NCI-H446 (cell line): ENCODE measurements around the gene GPR150.
"Not testable (repeated sequence)": the region's sequence is repeated elsewhere in the genome, so short reads cannot be mapped to it uniquely, and the experiment has no call there.

Experiments
- DNase-seq, 2 experiments: peaks; one replicate each; lab custom pipeline; 2025; lab: John Stamatoyannopoulos, UW

Gene GPR150

DNA sequence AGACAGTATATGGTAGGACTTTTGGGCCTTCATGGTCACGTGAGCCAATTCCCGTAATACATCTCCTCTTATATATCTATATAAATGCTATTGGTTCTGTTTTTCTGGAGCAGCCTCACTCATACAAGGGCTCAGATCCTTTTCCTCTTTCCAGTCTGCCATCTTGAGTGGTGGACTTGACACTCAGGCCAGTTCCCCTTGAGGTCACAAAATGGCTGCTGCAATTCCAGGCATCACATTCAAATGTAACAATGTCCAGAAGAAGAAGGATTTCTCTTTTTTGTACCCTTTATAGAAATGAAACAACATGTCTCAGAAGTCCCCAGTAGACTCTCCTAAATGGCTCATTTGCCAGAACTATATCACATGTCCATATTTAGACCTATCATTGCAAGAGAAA is 4.5 kb downstream of the GPR150 start:
- DNase-seq = no peak

- DNase-seq = no peak
Observed at GRCh38 chr5:95626701-95627100, 6.8 kb downstream of the GPR150 start.

DNA sequence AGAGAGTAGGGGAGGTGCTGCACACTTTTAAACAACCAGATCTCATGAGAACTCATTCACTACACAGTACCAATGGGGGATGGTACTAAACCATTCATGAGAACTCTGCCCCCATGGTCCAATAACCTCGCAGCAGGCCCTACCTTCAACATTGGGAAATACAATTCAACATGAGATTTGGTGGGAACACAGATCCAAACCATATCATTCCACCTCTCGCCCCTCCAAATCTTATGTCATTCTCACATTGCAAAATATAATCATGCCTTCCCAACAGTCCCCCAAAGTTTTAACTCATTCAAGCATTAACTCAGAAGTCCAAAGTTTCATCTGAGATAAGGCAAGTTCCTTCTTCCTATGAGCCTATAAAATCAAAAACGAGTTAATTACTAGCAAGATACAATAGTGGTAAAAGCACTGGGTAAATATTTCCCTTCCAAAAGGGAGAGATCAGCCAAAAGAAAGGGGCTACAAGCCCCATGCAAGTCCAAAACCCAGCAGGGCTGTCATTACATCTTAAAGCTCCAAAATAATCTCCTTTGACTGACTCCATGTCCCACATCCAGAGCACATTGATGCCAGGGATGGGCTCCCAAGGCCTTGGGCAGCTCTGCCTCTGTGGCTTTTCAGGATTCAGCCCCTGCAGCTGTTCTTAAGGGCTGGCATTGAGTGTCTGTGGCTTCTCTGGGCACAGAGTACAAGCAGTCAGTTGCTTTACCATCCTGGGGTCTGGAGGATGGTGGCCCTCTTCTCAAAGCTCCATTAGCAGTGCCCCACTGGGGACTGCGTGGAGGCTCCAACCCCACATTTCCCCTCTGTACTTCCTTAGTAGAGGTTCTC is 8.3 kb downstream of the GPR150 start:
- DNase-seq = no peak

GRCh38 chr5:95628933-95629332 is 9.0 kb downstream of the GPR150 start:
- no peak for DNase-seq

- DNase-seq = no peak
Observed at GRCh38 chr5:95630394-95630917, 10.6 kb downstream of the GPR150 start.

DNA sequence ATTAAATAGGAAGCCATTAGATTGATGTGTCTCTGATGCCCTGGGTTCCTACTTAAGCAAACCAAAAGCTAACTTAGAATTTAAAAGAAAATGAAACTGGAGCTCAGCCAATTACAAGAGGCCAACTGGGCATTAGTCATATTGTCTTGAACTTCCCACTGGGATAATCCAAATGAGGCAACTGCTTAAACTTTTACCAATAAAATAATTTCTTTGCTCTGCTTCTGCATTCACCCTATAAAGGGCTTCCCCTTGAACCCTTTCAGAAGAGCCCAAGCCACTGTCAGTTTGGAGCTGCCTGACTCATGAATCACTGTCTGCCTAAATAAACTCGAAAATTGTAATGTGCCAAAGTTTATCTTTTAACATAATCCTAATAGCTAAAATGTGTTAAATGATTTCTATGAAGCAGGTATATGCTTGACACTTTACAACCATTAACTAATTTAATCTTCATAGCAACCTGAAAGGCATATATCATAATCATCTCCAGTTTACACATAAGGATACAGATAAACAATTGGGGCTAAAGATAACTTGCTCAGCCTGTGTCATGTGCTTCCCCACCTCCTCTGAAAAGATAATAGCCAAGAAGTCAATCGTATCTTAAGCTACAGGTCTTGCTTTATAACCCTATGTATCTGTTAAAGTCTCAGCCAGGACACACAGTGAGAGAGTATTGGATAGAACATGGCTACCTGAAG is 11.5 kb downstream of the GPR150 start:
- peak in 1 of 2 experiments; percentile 11 for DNase-seq

DNA sequence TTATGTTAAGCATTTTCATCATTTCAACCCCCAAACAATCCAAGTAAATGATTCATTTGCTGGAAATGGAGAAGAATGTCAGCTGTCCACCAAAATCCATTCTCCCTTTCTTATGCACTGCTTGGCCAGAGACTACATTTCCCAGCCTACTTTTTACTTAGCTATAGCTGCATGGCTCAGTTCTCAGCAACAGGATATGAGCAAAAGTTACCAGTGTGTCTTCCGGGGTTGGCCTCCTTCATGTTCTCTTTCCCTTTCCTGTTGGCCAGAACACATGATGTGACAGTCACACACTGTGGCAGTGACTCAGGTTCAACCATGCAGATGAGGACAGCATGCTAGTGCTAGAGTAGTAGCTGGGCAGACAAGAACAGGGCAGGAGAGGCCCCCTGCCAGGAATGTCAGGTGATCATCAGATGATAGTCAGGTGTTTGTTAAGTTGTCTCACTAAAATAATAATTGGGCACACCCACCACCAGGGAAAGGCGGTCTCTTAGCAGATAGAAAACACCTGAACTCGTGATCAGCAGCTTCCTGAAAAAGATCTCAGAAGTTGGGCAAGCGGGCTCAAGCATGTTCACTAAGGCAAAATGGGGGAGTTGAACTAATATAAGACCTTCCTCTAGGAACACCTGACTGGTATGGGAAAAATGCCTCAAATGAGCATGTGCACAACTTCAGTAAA is 12.2 kb downstream of the GPR150 start:
- DNase-seq = no peak

DNA sequence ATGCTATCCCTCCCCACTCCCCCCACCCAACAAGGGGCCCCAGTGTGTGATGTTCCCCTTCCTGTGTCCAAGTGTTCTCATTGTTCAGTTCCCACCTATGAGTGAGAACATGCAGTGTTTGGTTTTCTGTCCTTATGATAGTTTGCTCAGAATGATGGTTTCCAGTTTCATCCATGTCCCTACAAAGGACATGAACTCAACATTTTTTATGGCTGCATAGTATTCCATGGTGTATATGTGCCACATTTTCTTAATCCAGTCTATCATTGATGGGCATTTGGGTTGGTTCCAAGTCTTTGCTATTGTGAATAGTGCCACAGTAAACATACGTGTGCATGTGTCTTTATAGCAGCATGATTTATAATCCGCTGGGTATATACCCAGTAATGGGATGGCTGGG is 13.1 kb downstream of the GPR150 start:
- not testable (repeated sequence) for DNase-seq

GRCh38 chr5:95633671-95634070 is 13.8 kb downstream of the GPR150 start:
- no peak for DNase-seq

- no peak for DNase-seq
Observed at GRCh38 chr5:95634081-95634480, 14.2 kb downstream of the GPR150 start.

DNA sequence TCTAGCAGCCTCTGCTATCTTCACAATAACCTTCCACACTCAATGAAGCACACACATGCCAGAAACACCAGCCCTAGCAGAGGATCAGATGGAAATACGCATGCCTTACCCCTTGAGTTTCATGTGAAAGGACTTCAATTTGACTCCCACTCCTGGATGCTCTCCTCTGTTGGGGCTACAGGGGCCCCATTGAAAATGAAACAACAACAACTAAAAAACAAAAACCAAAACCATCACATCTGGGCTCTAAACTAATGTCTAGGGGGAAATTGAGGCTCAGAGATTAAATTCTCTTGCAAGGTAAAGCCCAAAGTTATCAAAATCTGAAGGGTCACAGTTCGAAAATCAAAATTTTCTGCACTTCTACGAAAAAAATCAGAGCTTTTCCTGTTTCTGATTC is 18.7 kb downstream of the GPR150 start:
- DNase-seq = no peak

DNA sequence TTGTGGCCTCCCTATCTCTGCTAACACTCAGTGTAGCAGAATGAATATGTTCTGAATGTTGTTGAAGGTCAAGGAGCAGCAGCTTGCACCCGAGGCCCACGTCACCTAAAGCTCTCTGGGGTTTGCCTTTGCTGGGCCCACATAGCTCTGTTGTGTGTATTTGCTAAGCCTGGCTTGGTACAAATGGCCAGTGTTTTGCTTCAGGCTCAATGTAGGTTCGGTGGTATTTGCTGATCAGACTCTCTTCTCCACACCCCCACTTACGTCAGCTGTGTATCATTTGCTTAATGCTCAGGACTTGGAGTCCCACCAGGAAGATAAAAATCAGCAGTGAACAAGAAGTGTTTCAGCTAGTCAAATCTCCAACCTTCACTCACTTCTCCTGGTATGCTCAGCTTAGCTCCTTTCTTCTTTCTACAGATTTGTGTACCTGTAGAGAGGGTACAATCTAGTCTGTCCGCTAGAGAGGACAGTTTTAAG is 21.9 kb downstream of the GPR150 start:
- no peak for DNase-seq

GRCh38 chr5:95643152-95643551 is 23.3 kb downstream of the GPR150 start:
- no peak for DNase-seq

- peak; percentile 24 to 47 for DNase-seq
Observed at GRCh38 chr5:95644351-95645042, 24.6 kb downstream of the GPR150 start.

GRCh38 chr5:95646226-95646568 is 26.3 kb downstream of the GPR150 start:
- DNase-seq = not testable (repeated sequence)

DNA sequence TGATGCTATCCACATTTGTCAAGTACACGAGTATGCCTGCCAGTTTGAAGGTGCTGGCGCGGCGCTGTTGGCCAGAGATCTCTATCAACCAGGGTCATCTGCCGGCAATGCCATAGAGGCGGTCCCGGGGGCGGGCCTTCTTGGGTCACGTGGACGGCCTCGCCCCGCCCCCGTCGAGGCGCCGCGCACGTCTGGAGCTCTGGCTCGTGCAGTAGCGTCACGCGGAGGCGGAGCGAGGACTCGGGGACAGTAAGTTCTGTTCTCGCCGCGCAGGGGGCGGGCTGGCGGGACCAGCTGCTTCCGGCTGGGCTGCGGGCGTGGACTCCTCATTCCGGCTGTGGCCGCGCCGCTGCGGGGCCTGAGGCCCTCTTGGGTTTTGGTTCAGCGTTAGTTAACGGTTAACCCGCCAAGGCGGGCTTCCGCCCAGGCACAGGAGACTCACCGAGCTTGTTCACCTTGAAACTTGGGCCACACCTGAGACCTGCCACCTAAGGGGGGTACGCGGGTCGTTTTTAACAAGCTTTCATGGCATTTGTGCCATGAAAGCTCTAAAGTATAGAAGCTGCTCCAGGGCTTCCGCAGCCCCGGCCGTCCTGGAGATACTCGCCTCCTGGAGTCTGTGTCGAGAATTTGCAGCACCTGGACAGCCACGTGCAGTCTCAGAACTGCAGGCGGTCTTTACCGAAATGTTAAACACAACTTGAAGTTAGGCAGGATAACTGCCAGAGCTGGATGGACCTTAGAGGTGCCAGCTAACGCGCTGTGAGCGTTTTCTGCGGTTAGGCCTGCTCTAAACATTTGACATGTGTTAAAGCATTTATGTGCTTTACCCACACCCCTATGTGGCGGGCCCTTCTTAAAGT is 26.9 kb downstream of the GPR150 start, which contains the start of gene RFESD:
TSS of gene RFESD (plus strand) at position 209 of the 863 bp plus-strand sequence. CDS start 5,495 bp downstream, outside the sequence.
- peak; percentile 89 to 98 for DNase-seq

DNA sequence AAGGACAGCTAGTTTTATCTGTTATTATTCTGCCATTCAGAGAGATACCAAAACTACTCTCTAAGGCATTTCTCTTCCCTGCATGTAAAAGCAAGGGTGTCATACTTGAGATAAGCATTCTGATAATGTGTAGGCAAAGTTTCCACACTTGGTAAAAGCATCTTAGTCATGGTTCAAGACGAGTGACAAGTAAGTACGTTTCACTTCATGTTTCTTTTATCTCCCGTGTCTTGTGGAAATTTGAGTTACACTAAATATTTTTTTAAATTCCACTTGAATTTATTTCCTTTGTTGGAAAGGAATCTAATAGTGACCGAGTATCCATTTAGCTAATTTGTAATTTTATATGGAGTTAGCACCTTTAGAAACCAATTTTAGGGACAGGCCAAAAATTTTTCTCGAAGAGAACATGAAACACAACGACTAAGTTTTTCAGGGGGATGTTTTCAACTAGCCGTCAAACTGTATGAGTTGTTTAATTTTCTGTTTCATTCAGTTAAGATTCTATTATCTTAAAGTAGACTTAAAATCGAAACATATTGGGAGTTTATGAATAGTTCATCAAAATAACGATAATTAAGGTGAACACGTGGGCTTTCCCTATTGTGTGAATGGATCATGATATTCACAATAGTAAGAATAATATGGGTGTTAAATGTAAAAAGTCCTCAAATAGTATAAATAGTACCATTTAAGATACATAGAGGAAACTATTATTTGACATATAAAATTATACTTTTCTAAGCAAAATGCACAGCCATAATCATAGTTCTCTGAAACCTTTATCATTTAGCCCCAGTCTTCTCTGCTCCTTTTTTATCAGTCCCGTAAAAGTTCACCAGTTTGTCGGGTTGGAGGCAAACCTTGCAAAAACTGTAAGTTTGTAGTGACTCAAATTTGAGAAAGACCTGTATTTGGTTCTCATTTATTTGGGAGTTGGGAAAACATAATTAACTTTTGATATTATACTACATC is 28.3 kb downstream of the GPR150 start:
- DNase-seq = no peak

DNA sequence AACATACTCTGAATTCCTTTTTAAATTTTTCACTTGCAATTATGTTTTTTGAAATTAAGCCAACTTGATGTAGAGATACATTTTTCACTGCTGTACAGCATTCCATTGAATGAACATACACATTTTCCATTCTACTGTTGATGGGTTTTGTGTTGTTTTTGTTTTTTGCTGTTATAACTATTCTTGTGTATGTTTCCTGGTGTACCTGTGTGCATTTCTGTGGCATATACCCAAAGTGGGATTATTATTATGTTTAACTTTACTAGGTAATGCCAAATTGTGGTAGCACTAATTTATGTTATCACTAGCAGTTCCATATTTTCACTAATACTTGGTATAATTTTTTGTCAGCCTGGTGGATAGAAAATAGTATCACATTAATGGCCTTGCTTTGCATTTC is 29.4 kb downstream of the GPR150 start:
- DNase-seq = no peak

DNA sequence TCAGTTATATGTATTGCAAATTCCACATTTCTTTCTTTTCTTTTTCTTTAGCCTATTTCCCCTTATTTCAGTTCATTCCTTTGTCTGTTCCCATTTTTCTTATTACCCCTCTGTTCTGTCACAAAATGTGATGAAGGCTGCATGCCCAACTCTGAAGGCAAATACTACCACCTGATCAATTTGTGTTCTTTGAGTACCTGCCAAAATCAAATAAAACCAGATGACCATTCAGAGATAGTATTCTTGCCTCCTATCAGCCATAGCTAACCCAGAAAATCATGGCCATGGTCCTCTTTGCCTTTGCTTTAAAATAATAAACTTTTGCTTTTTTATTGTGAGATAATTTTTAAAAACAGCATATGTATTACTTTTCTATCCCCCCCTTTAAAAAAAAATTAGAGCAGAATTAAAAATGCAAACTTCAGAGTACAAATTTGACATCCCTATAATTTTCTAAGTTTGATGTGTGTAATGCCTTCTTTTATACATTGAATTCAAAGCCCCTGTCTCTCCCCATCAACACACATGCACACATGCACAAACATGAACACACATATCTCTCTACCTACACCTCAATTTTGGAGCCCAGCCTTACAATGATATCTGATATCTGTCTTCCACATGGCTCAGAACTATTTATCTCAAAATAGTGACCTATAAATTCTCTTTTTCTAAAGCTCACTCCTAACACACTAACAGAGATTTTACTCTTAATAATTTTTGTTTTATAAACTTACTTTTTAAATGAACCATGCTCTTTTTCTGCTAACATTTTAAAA is 30.1 kb downstream of the GPR150 start:
- no peak for DNase-seq
